Endothelial cell of umbilical vein (primary cell): ENCODE results near the gene RBM38. TPM values are rescaled to one million over a fixed set of nuclear protein-coding genes. Genes with fewer than 3 reads are reported as not detected.

ENCODE experiments used
- BruUV-seq: library from RNA; stranded (reverse); fragments of 400-500 nt; replicated peaks from 2 replicates; lab custom pipeline; 2021; lab: Mats Ljungman, UMichigan
- CTCF ChIA-PET: fragments of 300-600, 350-600 bp; sonication (Branson Sonifier 250); formaldehyde crosslinking; loops from one replicate; lab custom pipeline; 2021; ENCODE audit warnings: antibody characterized with exemption, inconsistent platforms; lab: Charles Lee
- POLR2A ChIA-PET: fragments of 300-600, 350-600 bp; sonication (Branson Sonifier 250); formaldehyde crosslinking; loops from one replicate; lab custom pipeline; 2021; ENCODE audit warnings: antibody characterized with exemption, inconsistent platforms; lab: Charles Lee
- DNase-seq: peaks from one replicate; pipeline ENCODE4 v3.0.0-alpha.2; 2011; ENCODE audit warnings: low read depth, low spot score
- FAIRE-seq: peaks from 2 replicates; lab custom pipeline; 2011; peaks lifted over from hg19 to GRCh38; lab: Jason Lieb, UNC
- H2AFZ ChIP-seq: 2 replicates; pipeline ENCODE4 v1.6.0; 2012; ENCODE audit warnings: low read depth, low read length, control low read depth, inconsistent platforms
- H3K27ac ChIP-seq: 2 replicates; pipeline ENCODE4 v1.5.1; 2011; ENCODE audit warnings: low read depth, mild to moderate bottlenecking, control low read depth, low read length, moderate library complexity; ENCODE audit not compliant: insufficient read depth
- H3K27me3 ChIP-seq, 2 experiments: 2 replicates each; pipeline versions ENCODE4 v1.6.0 to v1.6.1; 2011; ENCODE audit warnings: low read length in 2 of 2, mixed read lengths in 1 of 2; ENCODE audit not compliant: control insufficient read depth in 2 of 2, insufficient read depth in 2 of 2
- H3K36me3 ChIP-seq, 2 experiments: 2 replicates in 1 of 2; 3 replicates in 1 of 2; pipeline ENCODE4 v1.5.1; 2011; ENCODE audit warnings: low read length in 2 of 2, mild to moderate bottlenecking in 1 of 2, moderate library complexity in 1 of 2; ENCODE audit not compliant: control insufficient read depth in 2 of 2, insufficient read depth in 2 of 2; ENCODE audit errors: extremely low read depth in 1 of 2
- H3K4me1 ChIP-seq: 3 replicates; pipeline ENCODE4 v1.5.1; 2011; ENCODE audit warnings: mild to moderate bottlenecking, low read length; ENCODE audit not compliant: control insufficient read depth, insufficient read depth; ENCODE audit errors: extremely low read depth
- H3K4me2 ChIP-seq: 2 replicates; pipeline ENCODE4 v1.6.1; 2011; ENCODE audit warnings: low read length, control low read depth, mixed read lengths; ENCODE audit not compliant: insufficient read depth
- H3K4me3 ChIP-seq, 3 experiments: fragments of 200-600 bp in 1 of 3; sonication (generic), shearing (Covaris generic) in 1 of 3; replicated peaks in 1 of 3; 2 replicates each; pipeline ENCODE4 v1.5.1; 2011 to 2016; ENCODE audit warnings: control low read depth in 3 of 3, low read length in 3 of 3, mild to moderate bottlenecking in 2 of 3, inconsistent platforms in 1 of 3, low read depth in 1 of 3, moderate library complexity in 1 of 3; ENCODE audit not compliant: insufficient read depth in 1 of 3
- H3K79me2 ChIP-seq: 2 replicates; pipeline ENCODE4 v1.6.0; 2012; ENCODE audit warnings: low read length, inconsistent platforms; ENCODE audit not compliant: control insufficient read depth, insufficient read depth
- H3K9ac ChIP-seq: replicated peaks from 2 replicates; pipeline ENCODE3; 2011; ENCODE audit warnings: low read length, control low read depth; ENCODE audit not compliant: insufficient read depth; ENCODE audit errors: extremely low read depth
- H3K9me1 ChIP-seq: replicated peaks from 3 replicates; pipeline ENCODE4 v1.6.0; 2011; ENCODE audit warnings: mild to moderate bottlenecking, low read length; ENCODE audit not compliant: control insufficient read depth, insufficient read depth; ENCODE audit errors: extremely low read depth
- H3K9me3 ChIP-seq: replicated peaks from 2 replicates; pipeline ENCODE4 v1.5.1; 2012; ENCODE audit warnings: low read length, inconsistent platforms; ENCODE audit not compliant: control insufficient read depth, insufficient read depth
- H4K20me1 ChIP-seq: replicated peaks from 2 replicates; pipeline ENCODE3; 2011; ENCODE audit warnings: mild to moderate bottlenecking, low read length; ENCODE audit not compliant: control insufficient read depth, insufficient read depth; ENCODE audit errors: extremely low read depth
- EZH2 ChIP-seq: IDR thresholded peaks from 2 replicates; pipeline ENCODE4 v1.6.1; 2012; ENCODE audit warnings: borderline replicate concordance, low read depth, mild to moderate bottlenecking, moderate library complexity, low read length, inconsistent platforms; ENCODE audit not compliant: severe bottlenecking
- FOS ChIP-seq: IDR thresholded peaks from 2 replicates; pipeline ENCODE4 v1.6.1; 2011; ENCODE audit warnings: mild to moderate bottlenecking, low read length, moderate library complexity, borderline replicate concordance; ENCODE audit not compliant: insufficient read depth
- GATA2 ChIP-seq: IDR thresholded peaks from 2 replicates; pipeline ENCODE4 v1.7.0; 2011; ENCODE audit warnings: low read depth, mild to moderate bottlenecking, moderate library complexity, mixed read lengths, low read length; ENCODE audit not compliant: insufficient read length, insufficient read depth
- JUN ChIP-seq: IDR thresholded peaks from 2 replicates; pipeline ENCODE4 v1.6.1; 2011; ENCODE audit warnings: borderline replicate concordance, low read depth; ENCODE audit not compliant: insufficient read length, insufficient read depth
- MYC ChIP-seq: IDR thresholded peaks from one replicate; pipeline ENCODE4 v1.6.1; 2011; ENCODE audit warnings: mild to moderate bottlenecking, low read depth, low read length
- POLR2A ChIP-seq: IDR thresholded peaks from 2 replicates; pipeline ENCODE4 v1.6.1; 2012; ENCODE audit warnings: low read depth, mild to moderate bottlenecking, control low read depth, low read length
- POLR2AphosphoS5 ChIP-seq: IDR thresholded peaks from 2 replicates; pipeline ENCODE4 v1.6.1; 2012; ENCODE audit warnings: low read depth, mild to moderate bottlenecking, control low read depth, low read length, moderate library complexity; ENCODE audit not compliant: insufficient read depth
- dilution Hi-C: fragments of 300-500 bp; cut with MboI; formaldehyde crosslinking; loops from one replicate; pipeline ENCODE4 v1.15.0; 2019; ENCODE audit warnings: low sequenced_read_pairs; ENCODE audit not compliant: extremely low pct_ligation_motif_present
- intact Hi-C: fragments of 100-400 bp; cut with micrococcal nuclease; formaldehyde crosslinking; loops from one replicate; pipeline ENCODE4 v1.10.0; 2022
- polyA plus RNA-seq, 4 experiments: library from polyadenylated mRNA; depleted of rRNA in 3 of 4; stranded (reverse) in 3 of 4; unstranded in 1 of 4; fragments of >200 nt; gene quantifications; 2 replicates each; pipeline versions ENCODE4 v1.2.1 to v1.2.3, GENCODE V29; 2011 to 2012; ENCODE audit warnings: missing spikeins in 1 of 4
- total RNA-seq: library from RNA; stranded (reverse); gene quantifications from 2 replicates; pipeline ENCODE4 v1.2.3, GENCODE V29; 2021
- TF ChIP-seq, protein P1 (sequence below), 2 donors: IDR thresholded peaks; 1 replicate in 1 of 2; 2 replicates in 1 of 2; pipeline ENCODE4 v1.5.1; 2011; ENCODE audit warnings: low read length in 2 of 2, mild to moderate bottlenecking in 2 of 2, moderate library complexity in 2 of 2, control low read depth in 1 of 2, inconsistent platforms in 1 of 2, low read depth in 1 of 2; ENCODE audit not compliant: insufficient read depth in 1 of 2; ENCODE audit errors: extremely low read depth in 1 of 2
- TF ChIP-seq, protein P2 (sequence below): IDR thresholded peaks from 2 replicates; pipeline ENCODE4 v1.6.1; 2011; ENCODE audit not compliant: insufficient read depth, insufficient read length

RBM38 gene
- total and polyA plus RNA-seq, 2 donors (not counting 3 experiments of a cell fraction or from before 2014, with no cell fraction given) = 22.1 to 37.4 TPM

DNA sequence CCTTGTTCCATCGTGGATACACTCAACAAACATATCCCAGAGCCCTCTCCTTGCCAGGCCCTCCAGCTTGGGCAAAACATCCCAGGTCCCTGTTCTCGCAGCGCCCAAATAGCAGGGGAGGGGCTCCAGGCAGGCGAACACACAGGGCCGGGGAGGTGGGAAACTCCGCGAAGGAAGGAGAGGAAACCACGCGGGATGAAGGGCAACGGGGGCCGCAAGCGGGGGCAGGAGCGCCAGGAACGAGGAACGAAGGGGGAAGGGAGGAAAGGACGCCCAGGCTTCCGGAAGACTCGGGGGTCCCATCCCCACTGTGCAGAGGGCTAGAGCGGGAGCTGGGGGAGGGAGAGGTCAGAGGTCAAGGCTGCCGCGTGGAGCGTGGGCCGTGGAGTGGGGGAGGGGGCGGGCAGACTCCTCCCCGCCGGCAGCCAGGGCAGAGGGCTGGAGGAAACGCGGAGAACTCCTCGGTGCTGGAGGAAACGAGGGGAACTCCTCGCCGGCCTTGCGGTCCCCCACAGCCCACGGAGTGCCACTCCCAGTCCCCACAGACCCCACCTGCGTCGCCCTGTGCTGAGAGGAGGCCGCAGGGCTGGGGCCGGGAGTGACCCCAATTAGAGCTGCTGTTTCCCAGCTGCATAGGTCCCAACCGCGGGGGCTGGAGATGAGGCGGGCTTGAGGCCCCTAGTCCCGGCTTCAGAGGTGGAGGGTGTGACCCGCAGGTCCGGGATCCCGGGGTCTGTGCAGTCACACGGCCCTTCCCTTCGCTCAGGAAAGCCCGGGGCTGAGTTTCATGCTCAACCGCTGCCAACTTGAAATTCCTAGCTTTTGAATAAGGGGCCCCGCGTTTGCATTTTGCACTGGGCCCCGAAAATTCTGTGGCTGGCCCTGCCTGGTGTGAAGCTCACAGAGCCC lies 1.2 kb upstream of the RBM38 start:
- Histone ChIP-seq H3K27ac (peak overlapping the region; percentile 44), H3K4me1 (peaks cover 16% of the 10 kb centered on the region), H3K27me3 (no peaks in the 10 kb centered on the region), H3K9me3 (no peaks in the 10 kb centered on the region), H3K4me3 (peak overlapping the region in 1 of 3 experiments; percentile 20), H3K9me1 (no peaks in the 10 kb centered on the region), H2AFZ (peak overlapping the region; percentile 91), H3K4me2 (peak overlapping the region; percentile 50), H3K79me2 (peaks cover 15% of the 10 kb centered on the region), H4K20me1 (no peaks in the 10 kb centered on the region), H3K9ac (no peak overlapping the region), H3K36me3 (peaks cover 0 to 8% of the 10 kb centered on the region in 2 experiments)
- ChIA-PET POLR2A (no interaction called here), CTCF (interaction anchor here (1.1 to 1.8 kb wide), 6 partner anchors 8 to 108 kb away, joined by 3 to 6 read pairs (median 4); no protein-coding TSS in a partner anchor)
- TF ChIP-seq, protein P1, sequence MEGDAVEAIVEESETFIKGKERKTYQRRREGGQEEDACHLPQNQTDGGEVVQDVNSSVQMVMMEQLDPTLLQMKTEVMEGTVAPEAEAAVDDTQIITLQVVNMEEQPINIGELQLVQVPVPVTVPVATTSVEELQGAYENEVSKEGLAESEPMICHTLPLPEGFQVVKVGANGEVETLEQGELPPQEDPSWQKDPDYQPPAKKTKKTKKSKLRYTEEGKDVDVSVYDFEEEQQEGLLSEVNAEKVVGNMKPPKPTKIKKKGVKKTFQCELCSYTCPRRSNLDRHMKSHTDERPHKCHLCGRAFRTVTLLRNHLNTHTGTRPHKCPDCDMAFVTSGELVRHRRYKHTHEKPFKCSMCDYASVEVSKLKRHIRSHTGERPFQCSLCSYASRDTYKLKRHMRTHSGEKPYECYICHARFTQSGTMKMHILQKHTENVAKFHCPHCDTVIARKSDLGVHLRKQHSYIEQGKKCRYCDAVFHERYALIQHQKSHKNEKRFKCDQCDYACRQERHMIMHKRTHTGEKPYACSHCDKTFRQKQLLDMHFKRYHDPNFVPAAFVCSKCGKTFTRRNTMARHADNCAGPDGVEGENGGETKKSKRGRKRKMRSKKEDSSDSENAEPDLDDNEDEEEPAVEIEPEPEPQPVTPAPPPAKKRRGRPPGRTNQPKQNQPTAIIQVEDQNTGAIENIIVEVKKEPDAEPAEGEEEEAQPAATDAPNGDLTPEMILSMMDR (IDR thresholded peaks at IDR 0.05; ENCODE audit: extremely low read depth in 1 of 2, insufficient read depth in 1 of 2, low read depth in 1 of 2, low read length in 2 of 2) = no peak
- TF ChIP-seq EZH2 = no peak
- TF ChIP-seq POLR2AphosphoS5 = no peak
- no peak for TF ChIP-seq GATA2
- TF ChIP-seq FOS = no peak
- TF ChIP-seq, protein P2, sequence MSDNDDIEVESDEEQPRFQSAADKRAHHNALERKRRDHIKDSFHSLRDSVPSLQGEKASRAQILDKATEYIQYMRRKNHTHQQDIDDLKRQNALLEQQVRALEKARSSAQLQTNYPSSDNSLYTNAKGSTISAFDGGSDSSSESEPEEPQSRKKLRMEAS = no peak
- no peak for TF ChIP-seq JUN
- no peak for TF ChIP-seq POLR2A
- TF ChIP-seq MYC = no peak
- FAIRE-seq (peak; percentile 59), DNase-seq (peak; percentile 43)
- dilution Hi-C loops = no loop called here
- no TSS peak for BruUV-seq
- intact Hi-C loops = loop anchor here (1.0 to 10.0 kb wide), 3 partner anchors 86 to 1015 kb away; partner anchors contain the start of gene PMEPA1
